Fibroblast of villous mesenchyme (primary cell): Measurements from ENCODE around the gene CHD2. TPM values are rescaled to one million over a fixed set of nuclear protein-coding genes. Genes with fewer than 3 reads are reported as not detected.

Experiments
- DNase-seq: peaks from one replicate; pipeline ENCODE4 v3.0.0-alpha.2; 2010; ENCODE audit warnings: low read depth
- H3K4me3 ChIP-seq: 2 replicates; pipeline ENCODE4 v1.5.1; 2011; ENCODE audit warnings: low read depth, mild to moderate bottlenecking, low read length
- total RNA-seq: library from RNA; depleted of rRNA; stranded (reverse); fragments of >200 nt; gene quantifications from 2 replicates; pipeline ENCODE4 v1.2.3, GENCODE V29; 2012
- TF ChIP-seq, protein P1 (sequence below): IDR thresholded peaks from 2 replicates; pipeline ENCODE4 v1.5.1; 2012; ENCODE audit warnings: low read depth, mild to moderate bottlenecking, low read length; ENCODE audit not compliant: insufficient read depth

Gene CHD2
- total RNA-seq, 1 donor: 102 TPM

DNA sequence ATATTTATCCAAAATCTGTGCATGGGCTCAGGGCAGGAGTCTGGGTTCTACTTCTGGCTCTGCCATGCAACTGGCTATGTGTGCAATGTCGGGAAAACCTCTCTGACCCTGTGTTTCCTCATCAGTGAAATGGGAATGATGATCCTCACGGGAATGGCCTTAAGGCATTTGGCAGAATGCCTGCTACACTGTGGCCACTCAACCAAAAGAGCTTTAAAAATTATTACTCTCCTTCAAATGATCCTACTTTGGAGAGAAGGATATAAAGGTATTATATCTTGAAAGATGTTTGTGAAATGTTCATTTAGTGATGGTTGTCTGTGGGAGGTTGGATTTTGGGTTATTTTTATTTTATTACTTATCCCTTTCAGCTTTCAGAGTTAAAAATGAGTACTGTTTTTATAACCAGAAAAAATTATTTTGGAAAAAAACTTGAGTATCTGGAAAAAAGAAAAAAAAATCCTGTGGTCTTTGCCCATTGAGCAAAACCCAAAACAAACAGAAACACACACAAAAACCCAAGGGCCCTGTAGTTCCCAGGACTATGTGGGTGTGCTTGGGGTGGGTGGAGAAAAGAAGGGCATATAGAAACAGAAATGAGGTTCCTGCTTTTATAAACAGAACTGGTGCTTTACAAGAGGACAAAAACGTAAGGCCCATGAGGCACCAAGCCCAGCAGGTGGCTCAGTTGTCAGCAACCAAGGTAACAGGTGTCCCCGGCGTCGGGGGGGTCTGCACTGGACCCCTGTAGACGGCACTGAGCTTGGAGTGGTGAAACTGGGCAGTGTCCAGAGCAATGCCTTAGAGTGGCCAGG is 166.9 kb downstream of the CHD2 start:
- no peak overlapping the region for H3K4me3 ChIP-seq
- TF ChIP-seq, protein P1, sequence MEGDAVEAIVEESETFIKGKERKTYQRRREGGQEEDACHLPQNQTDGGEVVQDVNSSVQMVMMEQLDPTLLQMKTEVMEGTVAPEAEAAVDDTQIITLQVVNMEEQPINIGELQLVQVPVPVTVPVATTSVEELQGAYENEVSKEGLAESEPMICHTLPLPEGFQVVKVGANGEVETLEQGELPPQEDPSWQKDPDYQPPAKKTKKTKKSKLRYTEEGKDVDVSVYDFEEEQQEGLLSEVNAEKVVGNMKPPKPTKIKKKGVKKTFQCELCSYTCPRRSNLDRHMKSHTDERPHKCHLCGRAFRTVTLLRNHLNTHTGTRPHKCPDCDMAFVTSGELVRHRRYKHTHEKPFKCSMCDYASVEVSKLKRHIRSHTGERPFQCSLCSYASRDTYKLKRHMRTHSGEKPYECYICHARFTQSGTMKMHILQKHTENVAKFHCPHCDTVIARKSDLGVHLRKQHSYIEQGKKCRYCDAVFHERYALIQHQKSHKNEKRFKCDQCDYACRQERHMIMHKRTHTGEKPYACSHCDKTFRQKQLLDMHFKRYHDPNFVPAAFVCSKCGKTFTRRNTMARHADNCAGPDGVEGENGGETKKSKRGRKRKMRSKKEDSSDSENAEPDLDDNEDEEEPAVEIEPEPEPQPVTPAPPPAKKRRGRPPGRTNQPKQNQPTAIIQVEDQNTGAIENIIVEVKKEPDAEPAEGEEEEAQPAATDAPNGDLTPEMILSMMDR: no peak
- no peak for DNase-seq

DNA sequence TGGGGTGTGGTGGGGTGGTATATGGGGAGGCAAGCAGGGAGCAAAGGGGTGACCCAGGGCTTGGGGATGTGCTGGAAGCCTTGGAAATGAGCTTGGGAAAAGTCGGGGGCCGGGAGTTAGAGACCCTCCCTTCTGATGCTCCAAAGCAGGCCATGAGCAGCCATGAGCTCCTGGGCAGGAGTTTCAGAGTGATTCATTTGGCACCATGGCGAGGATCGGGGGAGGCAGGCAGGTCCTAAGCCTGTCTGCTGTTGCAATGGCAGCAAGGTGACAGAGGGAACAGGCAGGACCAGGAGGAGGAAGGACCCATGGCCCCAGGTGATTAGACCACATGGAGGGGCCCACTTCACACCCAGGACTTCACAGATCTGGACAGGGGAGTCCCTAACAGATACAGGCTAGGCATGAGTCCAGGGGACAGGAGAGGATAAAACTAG is 167.5 kb downstream of the CHD2 start:
- DNase-seq: no peak
- no peak overlapping the region for H3K4me3 ChIP-seq
- TF ChIP-seq, protein P1: no peak

GRCh38 chr15:93068581-93069199 is 168.6 kb downstream of the CHD2 start:
- no peak overlapping the region for H3K4me3 ChIP-seq
- no peak for DNase-seq
- TF ChIP-seq, protein P1: no peak

GRCh38 chr15:93070132-93070531 is 170.0 kb downstream of the CHD2 start:
- DNase-seq: no peak
- H3K4me3 ChIP-seq: no peak overlapping the region
- TF ChIP-seq, protein P1: no peak

GRCh38 chr15:93070551-93071296 is 170.6 kb downstream of the CHD2 start:
- H3K4me3 ChIP-seq: no peak overlapping the region
- no peak for DNase-seq
- TF ChIP-seq, protein P1: no peak

GRCh38 chr15:93071469-93071936 is 171.4 kb downstream of the CHD2 start:
- H3K4me3 ChIP-seq: peak overlapping the region; percentile 50
- TF ChIP-seq, protein P1: no peak
- DNase-seq: no peak
